Measurements from ENCODE around the gene PRPF4. TPM values are rescaled to one million over a fixed set of nuclear protein-coding genes. Genes with fewer than 3 reads are reported as not detected.
"Not testable (repeated sequence)": the region's sequence is repeated elsewhere in the genome, so short reads cannot be mapped to it uniquely, and the experiment has no call there.

PRPF4 gene
- total RNA-seq, 1 experiment from 2014 or later, result 32.4 TPM

DNA sequence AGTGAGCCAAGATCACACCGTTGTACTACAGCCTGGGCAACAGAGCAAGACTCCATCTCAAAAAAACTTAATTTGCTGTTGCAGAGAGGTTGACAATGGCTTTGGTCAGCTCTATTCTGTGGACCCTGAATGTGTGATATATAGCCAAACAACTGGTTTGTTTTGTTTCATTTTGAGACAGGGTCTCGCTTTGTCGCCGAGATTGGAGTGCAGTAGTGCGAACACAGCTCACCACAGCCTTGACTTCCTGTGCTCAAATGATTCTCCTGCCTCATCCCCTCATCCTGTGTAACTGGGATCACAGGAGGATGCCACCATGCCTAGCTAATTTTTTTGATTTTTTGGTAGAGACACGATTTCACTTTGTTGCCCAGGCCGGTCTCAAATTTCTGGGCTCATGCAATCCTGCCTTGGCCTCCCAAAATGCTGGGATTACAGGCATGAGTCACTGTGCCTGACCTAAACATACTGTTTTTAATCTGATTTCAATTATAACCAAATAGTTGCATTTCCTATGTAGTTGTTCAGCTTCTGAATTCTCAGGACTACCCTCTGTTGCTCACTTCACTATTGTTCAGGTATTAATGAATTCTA, 17.9 kb downstream of the PRPF4 start:
- peaks cover 45% of the 10 kb centered on the region for H3K36me3 Mint-ChIP-seq
- DNase-seq (ENCODE audit: low spot score) (no peak), ATAC-seq (no peak)
- H3K4me3 Mint-ChIP-seq, result no peak overlapping the region
- ChIA-PET CTCF (no interaction called here), POLR2A (no interaction called here)
- no peaks in the 10 kb centered on the region for H3K4me1 Mint-ChIP-seq
- no peaks in the 10 kb centered on the region for H3K9me3 Mint-ChIP-seq
- H3K27me3 Mint-ChIP-seq (ENCODE audit: low read depth), result no peaks in the 10 kb centered on the region
- no peak overlapping the region for H3K27ac Mint-ChIP-seq
- TF ChIP-seq TEAD1 (CRISPR knock-in tag; IDR thresholded peaks at IDR 0.05), result no peak
- TF ChIP-seq NR1H2 (CRISPR knock-in tag; IDR thresholded peaks at IDR 0.05), result no peak
- TF ChIP-seq MYBL2 (CRISPR knock-in tag; IDR thresholded peaks at IDR 0.05), result no peak
- no peak for TF ChIP-seq ARID4B (CRISPR knock-in tag; IDR thresholded peaks at IDR 0.05; ENCODE audit: borderline replicate concordance)
- TF ChIP-seq JAZF1 (CRISPR knock-in tag; IDR thresholded peaks at IDR 0.05), result no peak
- TF ChIP-seq, protein P1, sequence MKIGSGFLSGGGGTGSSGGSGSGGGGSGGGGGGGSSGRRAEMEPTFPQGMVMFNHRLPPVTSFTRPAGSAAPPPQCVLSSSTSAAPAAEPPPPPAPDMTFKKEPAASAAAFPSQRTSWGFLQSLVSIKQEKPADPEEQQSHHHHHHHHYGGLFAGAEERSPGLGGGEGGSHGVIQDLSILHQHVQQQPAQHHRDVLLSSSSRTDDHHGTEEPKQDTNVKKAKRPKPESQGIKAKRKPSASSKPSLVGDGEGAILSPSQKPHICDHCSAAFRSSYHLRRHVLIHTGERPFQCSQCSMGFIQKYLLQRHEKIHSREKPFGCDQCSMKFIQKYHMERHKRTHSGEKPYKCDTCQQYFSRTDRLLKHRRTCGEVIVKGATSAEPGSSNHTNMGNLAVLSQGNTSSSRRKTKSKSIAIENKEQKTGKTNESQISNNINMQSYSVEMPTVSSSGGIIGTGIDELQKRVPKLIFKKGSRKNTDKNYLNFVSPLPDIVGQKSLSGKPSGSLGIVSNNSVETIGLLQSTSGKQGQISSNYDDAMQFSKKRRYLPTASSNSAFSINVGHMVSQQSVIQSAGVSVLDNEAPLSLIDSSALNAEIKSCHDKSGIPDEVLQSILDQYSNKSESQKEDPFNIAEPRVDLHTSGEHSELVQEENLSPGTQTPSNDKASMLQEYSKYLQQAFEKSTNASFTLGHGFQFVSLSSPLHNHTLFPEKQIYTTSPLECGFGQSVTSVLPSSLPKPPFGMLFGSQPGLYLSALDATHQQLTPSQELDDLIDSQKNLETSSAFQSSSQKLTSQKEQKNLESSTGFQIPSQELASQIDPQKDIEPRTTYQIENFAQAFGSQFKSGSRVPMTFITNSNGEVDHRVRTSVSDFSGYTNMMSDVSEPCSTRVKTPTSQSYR (CRISPR knock-in tag; IDR thresholded peaks at IDR 0.05), result no peak
- no peak for TF ChIP-seq PREB (CRISPR knock-in tag; IDR thresholded peaks at IDR 0.05; ENCODE audit: borderline replicate concordance)
- TF ChIP-seq IRF1 (CRISPR knock-in tag; IDR thresholded peaks at IDR 0.05), result no peak
- no peak for TF ChIP-seq FOXJ3 (CRISPR knock-in tag; IDR thresholded peaks at IDR 0.05; ENCODE audit: borderline replicate concordance)
- no peak for TF ChIP-seq ZNF396 (CRISPR knock-in tag; IDR thresholded peaks at IDR 0.05; ENCODE audit: borderline replicate concordance)
- no peak for TF ChIP-seq SOX15 (CRISPR knock-in tag; IDR thresholded peaks at IDR 0.05)
- TF ChIP-seq, protein P2, sequence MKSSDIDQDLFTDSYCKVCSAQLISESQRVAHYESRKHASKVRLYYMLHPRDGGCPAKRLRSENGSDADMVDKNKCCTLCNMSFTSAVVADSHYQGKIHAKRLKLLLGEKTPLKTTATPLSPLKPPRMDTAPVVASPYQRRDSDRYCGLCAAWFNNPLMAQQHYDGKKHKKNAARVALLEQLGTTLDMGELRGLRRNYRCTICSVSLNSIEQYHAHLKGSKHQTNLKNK (CRISPR knock-in tag; IDR thresholded peaks at IDR 0.05), result no peak
- no peak for TF ChIP-seq ZNF138 (CRISPR knock-in tag; conservative IDR thresholded peaks at IDR 0.05)
- TF ChIP-seq GTF2I (CRISPR knock-in tag; conservative IDR thresholded peaks at IDR 0.05), result no peak
- no peak for TF ChIP-seq KAT7 (CRISPR knock-in tag; IDR thresholded peaks at IDR 0.05; ENCODE audit: borderline replicate concordance)
- TF ChIP-seq, protein P3, sequence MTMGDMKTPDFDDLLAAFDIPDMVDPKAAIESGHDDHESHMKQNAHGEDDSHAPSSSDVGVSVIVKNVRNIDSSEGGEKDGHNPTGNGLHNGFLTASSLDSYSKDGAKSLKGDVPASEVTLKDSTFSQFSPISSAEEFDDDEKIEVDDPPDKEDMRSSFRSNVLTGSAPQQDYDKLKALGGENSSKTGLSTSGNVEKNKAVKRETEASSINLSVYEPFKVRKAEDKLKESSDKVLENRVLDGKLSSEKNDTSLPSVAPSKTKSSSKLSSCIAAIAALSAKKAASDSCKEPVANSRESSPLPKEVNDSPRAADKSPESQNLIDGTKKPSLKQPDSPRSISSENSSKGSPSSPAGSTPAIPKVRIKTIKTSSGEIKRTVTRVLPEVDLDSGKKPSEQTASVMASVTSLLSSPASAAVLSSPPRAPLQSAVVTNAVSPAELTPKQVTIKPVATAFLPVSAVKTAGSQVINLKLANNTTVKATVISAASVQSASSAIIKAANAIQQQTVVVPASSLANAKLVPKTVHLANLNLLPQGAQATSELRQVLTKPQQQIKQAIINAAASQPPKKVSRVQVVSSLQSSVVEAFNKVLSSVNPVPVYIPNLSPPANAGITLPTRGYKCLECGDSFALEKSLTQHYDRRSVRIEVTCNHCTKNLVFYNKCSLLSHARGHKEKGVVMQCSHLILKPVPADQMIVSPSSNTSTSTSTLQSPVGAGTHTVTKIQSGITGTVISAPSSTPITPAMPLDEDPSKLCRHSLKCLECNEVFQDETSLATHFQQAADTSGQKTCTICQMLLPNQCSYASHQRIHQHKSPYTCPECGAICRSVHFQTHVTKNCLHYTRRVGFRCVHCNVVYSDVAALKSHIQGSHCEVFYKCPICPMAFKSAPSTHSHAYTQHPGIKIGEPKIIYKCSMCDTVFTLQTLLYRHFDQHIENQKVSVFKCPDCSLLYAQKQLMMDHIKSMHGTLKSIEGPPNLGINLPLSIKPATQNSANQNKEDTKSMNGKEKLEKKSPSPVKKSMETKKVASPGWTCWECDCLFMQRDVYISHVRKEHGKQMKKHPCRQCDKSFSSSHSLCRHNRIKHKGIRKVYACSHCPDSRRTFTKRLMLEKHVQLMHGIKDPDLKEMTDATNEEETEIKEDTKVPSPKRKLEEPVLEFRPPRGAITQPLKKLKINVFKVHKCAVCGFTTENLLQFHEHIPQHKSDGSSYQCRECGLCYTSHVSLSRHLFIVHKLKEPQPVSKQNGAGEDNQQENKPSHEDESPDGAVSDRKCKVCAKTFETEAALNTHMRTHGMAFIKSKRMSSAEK (CRISPR knock-in tag; IDR thresholded peaks at IDR 0.05; ENCODE audit: borderline replicate concordance), result no peak
- no peak for TF ChIP-seq HMGXB4 (CRISPR knock-in tag; IDR thresholded peaks at IDR 0.05)
- no peak for TF ChIP-seq ELF4 (CRISPR knock-in tag; IDR thresholded peaks at IDR 0.05; ENCODE audit: low read depth)
- TF ChIP-seq ZNF416 (CRISPR knock-in tag; IDR thresholded peaks at IDR 0.05), result no peak

DNA sequence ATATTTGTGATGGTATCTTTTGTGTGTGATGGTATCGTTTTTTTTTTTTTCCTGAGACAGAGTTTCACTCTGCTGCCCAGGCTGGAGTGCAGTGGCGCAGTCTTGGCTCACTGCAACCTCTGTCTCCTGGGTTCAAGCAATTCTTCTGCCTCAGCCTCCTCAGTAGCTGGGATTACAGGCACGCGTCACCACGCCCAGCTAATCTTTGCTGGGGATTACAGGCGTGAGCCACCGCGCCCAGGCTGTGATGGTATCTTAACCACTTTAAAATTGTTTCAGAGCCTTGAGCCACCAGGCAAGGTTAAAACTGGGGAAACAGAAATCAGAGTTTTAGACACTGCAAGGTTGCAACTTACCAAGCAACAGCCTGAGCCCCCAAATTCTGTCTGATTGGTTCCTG, 20.8 kb downstream of the PRPF4 start:
- not testable (repeated sequence) for ATAC-seq; H3K27ac Mint-ChIP-seq; H3K9me3 Mint-ChIP-seq; DNase-seq (ENCODE audit: low spot score); H3K4me1 Mint-ChIP-seq; H3K4me3 Mint-ChIP-seq; H3K27me3 Mint-ChIP-seq (ENCODE audit: low read depth)
- CTCF ChIA-PET, result interaction anchor here (0.6 to 2.4 kb wide), 7 partner anchors 14 to 812 kb away, joined by 3 to 12 read pairs (median 3); partner anchors contain the start of genes ALAD, CDC26 and PRPF4
- POLR2A ChIA-PET, result interaction anchor here (0.6 kb wide), 1 partner anchor 24 kb away, joined by 5 read pairs; no protein-coding TSS in a partner anchor
- peaks cover 18% of the 10 kb centered on the region for H3K36me3 Mint-ChIP-seq

Measured in WTC11 (cell line).